SU-DHL-6 (cell line): ENCODE data around the gene TNP2.

Source experiments
- H2AFZ ChIP-seq: fragments of 200-600 bp; sonication (generic); 2 replicates; pipeline ENCODE4 v1.6.1; 2014; ENCODE audit warnings: low read depth, mild to moderate bottlenecking, moderate library complexity, mixed read lengths, antibody characterized with exemption, low read length; ENCODE audit not compliant: severe bottlenecking
- H3F3A ChIP-seq: fragments of 200-600 bp; shearing (Covaris generic); 2 replicates; pipeline ENCODE4 v1.6.0; 2016; ENCODE audit warnings: antibody characterized with exemption, mild to moderate bottlenecking; ENCODE audit not compliant: insufficient read depth
- H3K27ac ChIP-seq: fragments of 200-600 bp; sonication (generic); 2 replicates; pipeline ENCODE4 v1.5.1; 2016; ENCODE audit warnings: low read depth, mild to moderate bottlenecking, low read length, moderate library complexity, mixed read lengths
- H3K27me3 ChIP-seq: fragments of 200-600 bp; sonication (generic), shearing (Covaris generic); 2 replicates; pipeline ENCODE4 v1.6.0; 2014; ENCODE audit warnings: mild to moderate bottlenecking, low read length
- H3K36me3 ChIP-seq: fragments of 200-600 bp; sonication (generic); 2 replicates; pipeline ENCODE4 v1.6.1; 2014; ENCODE audit warnings: mild to moderate bottlenecking, low read length, mixed read lengths
- H3K4me2 ChIP-seq: fragments of 300-600, 200-600 bp; shearing (Covaris generic), sonication (generic); 2 replicates; pipeline ENCODE4 v1.6.0; 2014; ENCODE audit warnings: low read length, low read depth, mild to moderate bottlenecking; ENCODE audit not compliant: poor library complexity, severe bottlenecking
- H3K4me3 ChIP-seq: fragments of 200-600 bp; sonication (generic); 2 replicates; pipeline ENCODE4 v1.5.1; 2014; ENCODE audit warnings: antibody characterized with exemption, low read length, mild to moderate bottlenecking, mixed read lengths; ENCODE audit not compliant: insufficient read depth, poor library complexity, severe bottlenecking
- H3K79me2 ChIP-seq: fragments of 200-600 bp; sonication (generic); 2 replicates; pipeline ENCODE4 v1.6.1; 2014; ENCODE audit warnings: mild to moderate bottlenecking, low read length, moderate library complexity; ENCODE audit not compliant: insufficient read depth
- H3K9ac ChIP-seq: fragments of 200-600 bp; sonication (generic); 2 replicates; pipeline ENCODE4 v1.7.0; 2014; ENCODE audit warnings: mild to moderate bottlenecking, low read length
- H3K9me2 ChIP-seq: fragments of 200-600 bp; sonication (generic); replicated peaks from 2 replicates; pipeline ENCODE4 v1.6.1; 2014; ENCODE audit warnings: low read length; ENCODE audit not compliant: insufficient read depth
- H3K9me3 ChIP-seq: fragments of 200-600 bp; sonication (generic); 2 replicates; pipeline ENCODE4 v1.6.1; 2014; ENCODE audit warnings: low read length, mixed read lengths; ENCODE audit not compliant: insufficient read depth
- H4K20me1 ChIP-seq: fragments of 200-600 bp; sonication (generic); 2 replicates; pipeline ENCODE4 v1.6.1; 2014; ENCODE audit warnings: low read depth, mild to moderate bottlenecking, antibody characterized with exemption, low read length, moderate library complexity, mixed read lengths
- CTCF ChIP-seq: fragments of 200-600 bp; sonication (generic); IDR thresholded peaks from one replicate; pipeline ENCODE4 v1.5.1; 2017; ENCODE audit warnings: antibody characterized with exemption, mild to moderate bottlenecking, low read length, moderate library complexity; ENCODE audit not compliant: insufficient read depth, poor library complexity, severe bottlenecking
- EZH2phosphoT487 ChIP-seq: fragments of 200-600 bp; sonication (generic), shearing (Covaris generic); conservative IDR thresholded peaks from 2 replicates; pipeline ENCODE4 v1.6.1; 2018; ENCODE audit warnings: mild to moderate bottlenecking, antibody characterized with exemption, low read length, moderate library complexity, mixed read lengths

The TNP2 gene

GRCh38 chr16:11315510-11315909 is 46.4 kb upstream of the TNP2 start:
- no peak overlapping the region for H3K9ac ChIP-seq
- H3K79me2 ChIP-seq = no peaks in the 10 kb centered on the region
- H3K4me3 ChIP-seq = no peak overlapping the region
- no peak overlapping the region for H2AFZ ChIP-seq
- no peaks in the 10 kb centered on the region for H3K36me3 ChIP-seq
- no peaks in the 10 kb centered on the region for H3K27me3 ChIP-seq
- no peak overlapping the region for H3K27ac ChIP-seq
- peaks cover 5% of the 10 kb centered on the region for H3F3A ChIP-seq
- no peak overlapping the region for H3K4me2 ChIP-seq
- no peaks in the 10 kb centered on the region for H3K9me3 ChIP-seq
- no peak for TF ChIP-seq CTCF
- no peak for TF ChIP-seq EZH2phosphoT487
- H4K20me1 ChIP-seq = no peaks in the 10 kb centered on the region
- H3K9me2 ChIP-seq = no peaks in the 10 kb centered on the region

GRCh38 chr16:11314309-11314894 is 45.3 kb upstream of the TNP2 start:
- TF ChIP-seq CTCF (no peak), EZH2phosphoT487 (no peak)
- Histone ChIP-seq H3K27me3 (no peaks in the 10 kb centered on the region), H3K9me2 (no peaks in the 10 kb centered on the region), H3K9me3 (no peaks in the 10 kb centered on the region), H3K9ac (no peak overlapping the region), H3K4me3 (no peak overlapping the region), H2AFZ (no peak overlapping the region), H3F3A (peaks cover 12% of the 10 kb centered on the region), H4K20me1 (no peaks in the 10 kb centered on the region), H3K27ac (no peak overlapping the region), H3K4me2 (no peak overlapping the region), H3K79me2 (no peaks in the 10 kb centered on the region), H3K36me3 (no peaks in the 10 kb centered on the region)

- H4K20me1 ChIP-seq = no peaks in the 10 kb centered on the region
- no peak overlapping the region for H2AFZ ChIP-seq
- no peaks in the 10 kb centered on the region for H3K79me2 ChIP-seq
- H3K9me2 ChIP-seq = no peaks in the 10 kb centered on the region
- H3K4me3 ChIP-seq = no peak overlapping the region
- TF ChIP-seq CTCF = no peak
- no peak overlapping the region for H3K4me2 ChIP-seq
- no peaks in the 10 kb centered on the region for H3K36me3 ChIP-seq
- no peak overlapping the region for H3K9ac ChIP-seq
- peaks cover 12% of the 10 kb centered on the region for H3F3A ChIP-seq
- H3K9me3 ChIP-seq = no peaks in the 10 kb centered on the region
- H3K27me3 ChIP-seq = no peaks in the 10 kb centered on the region
- no peak overlapping the region for H3K27ac ChIP-seq
Measured at GRCh38 chr16:11313493-11314308, 44.6 kb upstream of the TNP2 start.
